Measurements from ENCODE around the gene OPRM1.

OPRM1 gene

GRCh38 chr6:154122195-154122925 lies 83.3 kb downstream of the OPRM1 start:
- H3K27me3 ChIP-seq (ENCODE audit: control insufficient read depth, insufficient read depth, low read length), result no peaks in the 10 kb centered on the region
- no peak overlapping the region for H3K9ac ChIP-seq (ENCODE audit: low read depth, low read length)
- H3K36me3 ChIP-seq (ENCODE audit: insufficient read depth, low read length), result no peaks in the 10 kb centered on the region
- H3K4me2 ChIP-seq (ENCODE audit: low read length), result no peak overlapping the region
- no peak overlapping the region for H3K4me3 ChIP-seq (ENCODE audit: low read length)
- H3K9me3 ChIP-seq (replicated peaks; ENCODE audit: low read length), result no peaks in the 10 kb centered on the region
- H3K4me1 ChIP-seq (ENCODE audit: control insufficient read depth, insufficient read depth, low read length), result no peaks in the 10 kb centered on the region

GRCh38 chr6:154123155-154123956 lies 84.3 kb downstream of the OPRM1 start:
- Histone ChIP-seq H3K36me3 (ENCODE audit: insufficient read depth, low read length) (no peaks in the 10 kb centered on the region), H3K9ac (ENCODE audit: low read depth, low read length) (no peak overlapping the region), H3K27me3 (ENCODE audit: control insufficient read depth, insufficient read depth, low read length) (no peaks in the 10 kb centered on the region), H3K4me2 (ENCODE audit: low read length) (no peak overlapping the region), H3K9me3 (replicated peaks; ENCODE audit: low read length) (no peaks in the 10 kb centered on the region), H3K4me1 (ENCODE audit: control insufficient read depth, insufficient read depth, low read length) (no peaks in the 10 kb centered on the region), H3K4me3 (ENCODE audit: low read length) (no peak overlapping the region)

- H3K4me3 ChIP-seq (ENCODE audit: low read length), result no peak overlapping the region
- no peaks in the 10 kb centered on the region for H3K27me3 ChIP-seq (ENCODE audit: control insufficient read depth, insufficient read depth, low read length)
- H3K4me1 ChIP-seq (ENCODE audit: control insufficient read depth, insufficient read depth, low read length), result no peaks in the 10 kb centered on the region
- no peak overlapping the region for H3K4me2 ChIP-seq (ENCODE audit: low read length)
- H3K9ac ChIP-seq (ENCODE audit: low read depth, low read length), result no peak overlapping the region
- H3K9me3 ChIP-seq (replicated peaks; ENCODE audit: low read length), result no peaks in the 10 kb centered on the region
- no peaks in the 10 kb centered on the region for H3K36me3 ChIP-seq (ENCODE audit: insufficient read depth, low read length)
These were observed 86.4 kb downstream of the OPRM1 start for GRCh38 chr6:154125421-154125820.

DNA sequence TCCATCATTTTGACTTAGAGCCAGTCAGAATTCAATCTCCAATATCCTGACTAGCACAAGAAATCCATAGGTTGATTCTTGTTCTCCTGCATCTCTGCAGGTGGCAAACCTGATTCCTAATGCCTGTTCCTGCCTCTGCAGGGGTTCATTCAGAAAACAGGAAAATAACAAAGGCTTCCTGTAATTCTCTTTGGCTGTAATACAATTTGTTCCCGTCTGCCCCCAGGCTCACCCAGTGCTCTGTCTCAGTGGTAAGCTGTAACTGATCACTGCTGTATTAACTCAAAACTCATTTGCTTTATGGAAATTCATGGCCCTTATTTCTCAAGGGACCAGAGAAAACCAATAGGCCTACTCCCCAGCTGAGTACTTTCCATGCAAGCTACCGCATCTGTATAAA lies 88.6 kb downstream of the OPRM1 start:
- Histone ChIP-seq H3K4me1 (ENCODE audit: control insufficient read depth, insufficient read depth, low read length) (no peaks in the 10 kb centered on the region), H3K9ac (ENCODE audit: low read depth, low read length) (no peak overlapping the region), H3K36me3 (ENCODE audit: insufficient read depth, low read length) (no peaks in the 10 kb centered on the region), H3K9me3 (replicated peaks; ENCODE audit: low read length) (no peaks in the 10 kb centered on the region), H3K4me2 (ENCODE audit: low read length) (no peak overlapping the region), H3K4me3 (ENCODE audit: low read length) (no peak overlapping the region), H3K27me3 (ENCODE audit: control insufficient read depth, insufficient read depth, low read length) (no peaks in the 10 kb centered on the region)

- Histone ChIP-seq H3K4me3 (ENCODE audit: low read length) (no peak overlapping the region), H3K9ac (ENCODE audit: low read depth, low read length) (no peak overlapping the region), H3K36me3 (ENCODE audit: insufficient read depth, low read length) (no peaks in the 10 kb centered on the region), H3K4me1 (ENCODE audit: control insufficient read depth, insufficient read depth, low read length) (no peaks in the 10 kb centered on the region), H3K4me2 (ENCODE audit: low read length) (no peak overlapping the region), H3K27me3 (ENCODE audit: control insufficient read depth, insufficient read depth, low read length) (no peaks in the 10 kb centered on the region), H3K9me3 (replicated peaks; ENCODE audit: low read length) (no peaks in the 10 kb centered on the region)
These were observed 95.6 kb downstream of the OPRM1 start for GRCh38 chr6:154134471-154135147.

DNA sequence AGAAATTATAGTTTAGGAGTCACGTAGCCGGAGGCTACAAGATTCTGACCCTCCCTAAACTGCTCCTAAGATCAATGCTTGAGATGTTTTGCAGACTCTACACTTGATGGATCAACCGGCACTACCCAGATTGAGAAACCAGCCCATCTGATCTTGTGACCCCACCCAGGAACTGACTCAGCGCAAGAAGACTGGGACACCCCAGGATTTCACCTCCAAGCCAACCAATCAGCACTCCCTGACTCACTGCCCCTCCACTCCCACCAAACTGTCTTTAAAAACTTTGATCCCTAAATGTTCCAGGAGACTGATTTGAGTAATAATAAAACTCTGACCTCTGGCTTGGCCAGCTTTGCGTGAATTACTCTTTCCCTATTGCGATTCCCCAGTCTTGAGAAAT lies 99.8 kb downstream of the OPRM1 start:
- no peaks in the 10 kb centered on the region for H3K27me3 ChIP-seq (ENCODE audit: control insufficient read depth, insufficient read depth, low read length)
- H3K9me3 ChIP-seq (replicated peaks; ENCODE audit: low read length), result no peaks in the 10 kb centered on the region
- no peaks in the 10 kb centered on the region for H3K4me1 ChIP-seq (ENCODE audit: control insufficient read depth, insufficient read depth, low read length)
- H3K4me3 ChIP-seq (ENCODE audit: low read length), result no peak overlapping the region
- no peak overlapping the region for H3K4me2 ChIP-seq (ENCODE audit: low read length)
- H3K36me3 ChIP-seq (ENCODE audit: insufficient read depth, low read length), result no peaks in the 10 kb centered on the region
- no peak overlapping the region for H3K9ac ChIP-seq (ENCODE audit: low read depth, low read length)

- Histone ChIP-seq H3K36me3 (ENCODE audit: insufficient read depth, low read length) (no peaks in the 10 kb centered on the region), H3K4me2 (ENCODE audit: low read length) (no peak overlapping the region), H3K9me3 (replicated peaks; ENCODE audit: low read length) (no peaks in the 10 kb centered on the region), H3K4me1 (ENCODE audit: control insufficient read depth, insufficient read depth, low read length) (no peaks in the 10 kb centered on the region), H3K27me3 (ENCODE audit: control insufficient read depth, insufficient read depth, low read length) (no peaks in the 10 kb centered on the region), H3K9ac (ENCODE audit: low read depth, low read length) (no peak overlapping the region), H3K4me3 (ENCODE audit: low read length) (no peak overlapping the region)
These were observed 100.9 kb downstream of the OPRM1 start for GRCh38 chr6:154139892-154140291.

DNA sequence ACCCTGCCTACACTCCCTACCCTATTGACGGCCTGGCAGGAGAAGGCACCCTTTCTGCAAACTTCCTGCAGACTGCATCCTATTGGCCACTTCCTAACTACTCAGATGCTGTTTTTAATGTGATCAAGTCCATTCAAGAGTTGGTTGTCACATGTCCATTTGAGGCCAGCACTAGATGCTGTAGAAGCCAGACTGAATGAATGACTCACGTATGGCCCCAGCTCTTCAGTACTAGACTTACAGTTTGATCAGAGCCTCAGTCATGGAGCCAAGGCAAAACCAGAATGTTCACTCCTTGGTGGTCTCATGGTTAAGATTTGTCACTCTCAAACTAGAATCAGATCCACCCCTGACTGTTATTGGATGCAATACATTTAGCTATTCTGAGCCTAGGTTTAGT lies 101.7 kb downstream of the OPRM1 start:
- no peaks in the 10 kb centered on the region for H3K9me3 ChIP-seq (replicated peaks; ENCODE audit: low read length)
- H3K27me3 ChIP-seq (ENCODE audit: control insufficient read depth, insufficient read depth, low read length), result no peaks in the 10 kb centered on the region

GRCh38 chr6:154143753-154144152 lies 104.7 kb downstream of the OPRM1 start:
- H3K4me1 ChIP-seq (ENCODE audit: control insufficient read depth, insufficient read depth, low read length), result no peaks in the 10 kb centered on the region
- no peak overlapping the region for H3K4me3 ChIP-seq (ENCODE audit: low read length)
- no peaks in the 10 kb centered on the region for H3K9me3 ChIP-seq (replicated peaks; ENCODE audit: low read length)
- H3K27me3 ChIP-seq (ENCODE audit: control insufficient read depth, insufficient read depth, low read length), result peaks cover 14% of the 10 kb centered on the region
- no peaks in the 10 kb centered on the region for H3K36me3 ChIP-seq (ENCODE audit: insufficient read depth, low read length)
- no peak overlapping the region for H3K4me2 ChIP-seq (ENCODE audit: low read length)
- H3K9ac ChIP-seq (ENCODE audit: low read depth, low read length), result no peak overlapping the region

More for the DNA sequence above, 101.7 kb downstream of the OPRM1 start:
- Histone ChIP-seq H3K4me3 (ENCODE audit: low read length) (no peak overlapping the region), H3K4me2 (ENCODE audit: low read length) (no peak overlapping the region), H3K36me3 (ENCODE audit: insufficient read depth, low read length) (no peaks in the 10 kb centered on the region), H3K4me1 (ENCODE audit: control insufficient read depth, insufficient read depth, low read length) (no peaks in the 10 kb centered on the region), H3K9ac (ENCODE audit: low read depth, low read length) (no peak overlapping the region)

- no peaks in the 10 kb centered on the region for H3K36me3 ChIP-seq (ENCODE audit: insufficient read depth, low read length)
- H3K9ac ChIP-seq (ENCODE audit: low read depth, low read length), result no peak overlapping the region
- no peaks in the 10 kb centered on the region for H3K9me3 ChIP-seq (replicated peaks; ENCODE audit: low read length)
- H3K4me1 ChIP-seq (ENCODE audit: control insufficient read depth, insufficient read depth, low read length), result no peaks in the 10 kb centered on the region
- no peak overlapping the region for H3K4me3 ChIP-seq (ENCODE audit: low read length)
- H3K27me3 ChIP-seq (ENCODE audit: control insufficient read depth, insufficient read depth, low read length), result peaks cover 11% of the 10 kb centered on the region
- no peak overlapping the region for H3K4me2 ChIP-seq (ENCODE audit: low read length)
These were observed 115.4 kb downstream of the OPRM1 start for GRCh38 chr6:154154389-154154967.

- no peak overlapping the region for H3K4me2 ChIP-seq (ENCODE audit: low read length)
- no peak overlapping the region for H3K4me3 ChIP-seq (ENCODE audit: low read length)
- H3K9ac ChIP-seq (ENCODE audit: low read depth, low read length), result no peak overlapping the region
These were observed 117.3 kb downstream of the OPRM1 start for GRCh38 chr6:154156135-154156896.

More at GRCh38 chr6:154156135-154156896, 117.3 kb downstream of the OPRM1 start:
- H3K36me3 ChIP-seq (ENCODE audit: insufficient read depth, low read length), result no peaks in the 10 kb centered on the region
- no peaks in the 10 kb centered on the region for H3K4me1 ChIP-seq (ENCODE audit: control insufficient read depth, insufficient read depth, low read length)
- peaks cover 4% of the 10 kb centered on the region for H3K27me3 ChIP-seq (ENCODE audit: control insufficient read depth, insufficient read depth, low read length)
- no peaks in the 10 kb centered on the region for H3K9me3 ChIP-seq (replicated peaks; ENCODE audit: low read length)

Measured in skeletal muscle satellite cell (primary cell).